ENCODE data around the gene WIF1. TPM values are rescaled to one million over a fixed set of nuclear protein-coding genes. Genes with fewer than 3 reads are reported as not detected.

The WIF1 gene
- total and polyA plus RNA-seq, 8 donors = 0.10 to 11.1 (median 3.6) TPM; not detected in 3

DNA sequence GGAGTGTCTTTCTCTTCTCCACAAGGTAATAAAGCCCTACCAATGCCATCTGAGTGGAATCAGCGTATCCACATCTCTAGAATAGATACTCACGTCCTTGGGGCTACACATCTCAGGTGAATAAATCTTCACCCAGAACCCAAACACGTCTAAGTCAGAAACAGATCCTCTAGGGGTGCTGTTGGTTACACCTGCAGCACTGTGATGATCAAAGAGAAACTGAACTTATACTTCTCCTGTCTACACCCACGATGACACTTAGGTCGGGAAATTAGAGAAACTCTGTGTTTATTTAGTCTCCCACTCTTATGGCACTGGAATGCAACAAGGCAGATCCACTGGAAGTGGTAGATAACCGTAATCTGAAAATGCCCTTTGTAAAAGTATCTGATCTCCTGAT, 46.2 kb downstream of the WIF1 start:
- H3K4me1 ChIP-seq = no peaks in the 10 kb centered on the region
- peaks cover 0 to 12% (median 0%) of the 10 kb centered on the region in 3 donors for H3K27me3 ChIP-seq
- H3K9me3 ChIP-seq = no peaks in the 10 kb centered on the region
- DNase-seq = no peak
- TF ChIP-seq POLR2AphosphoS5 (IDR thresholded peaks at IDR 0.05) (no peak), EP300 (IDR thresholded peaks at IDR 0.05) (no peak)
- intact Hi-C loops (cut with DNase I; ENCODE audit: low total_unique reads) = no loop called here
- no peak overlapping the region for H3K27ac ChIP-seq
- WGBS, 5 donors = 47 to 56% (median 54%) methylated on average over 6 of the region's 6 CpGs
- no peaks in the 10 kb centered on the region for H3K36me3 ChIP-seq
- no peak overlapping the region for H3K4me3 ChIP-seq

GRCh38 chr12:65069336-65069735, 51.8 kb downstream of the WIF1 start:
- TF ChIP-seq POLR2AphosphoS5 (IDR thresholded peaks at IDR 0.05) (no peak), POLR2A (IDR thresholded peaks at IDR 0.05) (no peak), EP300 (IDR thresholded peaks at IDR 0.05) (no peak), CTCF (IDR thresholded peaks at IDR 0.05) (no peak)

GRCh38 chr12:65067383-65067782, 53.7 kb downstream of the WIF1 start:
- no peak for DNase-seq
- no peak overlapping the region for H3K4me3 ChIP-seq
- H3K9me3 ChIP-seq = no peaks in the 10 kb centered on the region
- H3K4me1 ChIP-seq = no peaks in the 10 kb centered on the region
- TF ChIP-seq CTCF (IDR thresholded peaks at IDR 0.05) (no peak), POLR2A (IDR thresholded peaks at IDR 0.05) (no peak), POLR2AphosphoS5 (IDR thresholded peaks at IDR 0.05) (no peak), EP300 (IDR thresholded peaks at IDR 0.05) (no peak)
- no peak overlapping the region for H3K27ac ChIP-seq
- intact Hi-C loops (cut with DNase I; ENCODE audit: low total_unique reads) = no loop called here
- no peaks in the 10 kb centered on the region for H3K27me3 ChIP-seq
- no peaks in the 10 kb centered on the region for H3K36me3 ChIP-seq
- 89 to 96% (median 92%) methylated on average over 8 of the region's 8 CpGs for WGBS, 5 donors

More at GRCh38 chr12:65069336-65069735, 51.8 kb downstream of the WIF1 start:
- intact Hi-C loops (cut with DNase I; ENCODE audit: low total_unique reads) = no loop called here
- Histone ChIP-seq H3K4me3 (no peak overlapping the region), H3K36me3 (no peaks in the 10 kb centered on the region), H3K9me3 (no peaks in the 10 kb centered on the region), H3K27ac (no peak overlapping the region), H3K4me1 (no peaks in the 10 kb centered on the region), H3K27me3 (no peaks in the 10 kb centered on the region)
- 75 to 90% (median 88%) methylated on average over 2 of the region's 2 CpGs for WGBS, 5 donors
- DNase-seq = no peak

- H3K27me3 ChIP-seq = no peaks in the 10 kb centered on the region
- intact Hi-C loops (cut with DNase I; ENCODE audit: low total_unique reads) = no loop called here
- WGBS, 5 donors = 69 to 75% (median 74%) methylated on average over 4 of the region's 4 CpGs
- DNase-seq = no peak
- no peak overlapping the region for H3K4me3 ChIP-seq
- H3K9me3 ChIP-seq = peaks cover 0 to 4% (median 0%) of the 10 kb centered on the region in 4 donors
- no peaks in the 10 kb centered on the region for H3K4me1 ChIP-seq
- H3K36me3 ChIP-seq = no peaks in the 10 kb centered on the region
- TF ChIP-seq POLR2A (IDR thresholded peaks at IDR 0.05) (no peak), POLR2AphosphoS5 (IDR thresholded peaks at IDR 0.05) (no peak), CTCF (IDR thresholded peaks at IDR 0.05) (no peak), EP300 (IDR thresholded peaks at IDR 0.05) (no peak)
- H3K27ac ChIP-seq = no peak overlapping the region
These were observed 65.2 kb downstream of the WIF1 start for GRCh38 chr12:65055859-65056258.

DNA sequence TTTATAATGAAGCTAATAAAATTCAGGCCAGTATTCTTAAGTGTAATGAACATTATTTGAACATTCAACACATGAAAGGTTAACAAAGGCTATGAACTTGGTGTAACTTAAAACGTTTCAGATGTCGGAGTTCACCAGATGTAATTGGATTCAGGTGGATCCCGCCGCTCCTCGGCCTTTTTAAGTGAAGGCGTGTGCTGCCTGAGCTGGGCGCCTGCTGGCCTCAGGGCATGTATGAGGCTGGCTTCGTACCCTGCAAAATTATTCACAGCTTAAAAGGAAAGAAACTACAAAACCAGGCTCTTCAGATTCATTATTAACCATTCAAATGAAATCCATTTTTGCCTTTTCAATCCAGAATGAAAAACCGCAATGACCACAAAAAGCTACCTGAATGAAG, 69.9 kb downstream of the WIF1 start:
- intact Hi-C loops (cut with DNase I; ENCODE audit: low total_unique reads) = no loop called here
- Histone ChIP-seq H3K9me3 (no peaks in the 10 kb centered on the region), H3K36me3 (no peaks in the 10 kb centered on the region), H3K4me3 (no peak overlapping the region), H3K27ac (no peak overlapping the region), H3K4me1 (no peaks in the 10 kb centered on the region), H3K27me3 (no peaks in the 10 kb centered on the region)
- 75 to 86% (median 84%) methylated on average over 9 of the region's 9 CpGs for WGBS, 5 donors
- no peak for DNase-seq
- no peak for TF ChIP-seq POLR2AphosphoS5 (IDR thresholded peaks at IDR 0.05)
- TF ChIP-seq EP300 (IDR thresholded peaks at IDR 0.05) = no peak
- TF ChIP-seq POLR2A (IDR thresholded peaks at IDR 0.05) = no peak
- TF ChIP-seq CTCF (IDR thresholded peaks at IDR 0.05) = no peak

Data from stomach (tissue), 9 donors.